HepG2 (cell line): Measurements from ENCODE around the gene FAM118B. TPM values are rescaled to one million over a fixed set of nuclear protein-coding genes. Genes with fewer than 3 reads are reported as not detected.
A peak's percentile ranks its signal among the peaks of the same experiment; 100 is the strongest.

ENCODE experiments used
- ATF2 ChIP-seq: sonication (generic); formaldehyde crosslinking; IDR thresholded peaks from 2 replicates; pipeline ENCODE4 v1.4.0; 2020; ENCODE audit warnings: missing genetic modification reagents
- GFI1 ChIP-seq: sonication (generic); formaldehyde crosslinking; IDR thresholded peaks from 2 replicates; pipeline ENCODE4 v1.5.0; 2020; ENCODE audit warnings: missing genetic modification reagents, mild to moderate bottlenecking, borderline replicate concordance
- JUND ChIP-seq: sonication (generic); formaldehyde crosslinking; IDR thresholded peaks from 2 replicates; pipeline ENCODE4 v1.8.0; 2022; ENCODE audit warnings: mild to moderate bottlenecking, missing genetic modification reagents
- NKX3-1 ChIP-seq: sonication (generic); formaldehyde crosslinking; IDR thresholded peaks from 2 replicates; pipeline ENCODE4 v1.5.0; 2020; ENCODE audit warnings: missing genetic modification reagents
- POLR2AphosphoS2 ChIP-seq: IDR thresholded peaks from 2 replicates; pipeline ENCODE4 v1.6.1; 2011; ENCODE audit warnings: low read depth, low read length, improper control_type of control experiment
- PRPF4 ChIP-seq: fragments of 200-400 bp; formaldehyde crosslinking; IDR thresholded peaks from 2 replicates; pipeline ENCODE4 v1.6.1; 2016; ENCODE audit warnings: low read length, low read depth; ENCODE audit not compliant: poor library complexity, severe bottlenecking
- SNRNP70 ChIP-seq: fragments of 200-400 bp; formaldehyde crosslinking; IDR thresholded peaks from 2 replicates; pipeline ENCODE4 v1.6.1; 2017; ENCODE audit warnings: mild to moderate bottlenecking, low read depth, low read length, moderate library complexity
- TAF1 ChIP-seq: sonication (generic); formaldehyde crosslinking; IDR thresholded peaks from 2 replicates; pipeline ENCODE4 v1.4.0; 2020; ENCODE audit warnings: missing genetic modification reagents
- TMF1 ChIP-seq: sonication (generic); formaldehyde crosslinking; IDR thresholded peaks from 2 replicates; pipeline ENCODE4 v1.8.1; 2022; ENCODE audit warnings: low read depth, missing genetic modification reagents
- ZIK1 ChIP-seq: sonication (generic); formaldehyde crosslinking; IDR thresholded peaks from 2 replicates; pipeline ENCODE4 v1.5.0; 2020; ENCODE audit warnings: mild to moderate bottlenecking, low read depth, missing genetic modification reagents, borderline replicate concordance
- ZNF407 ChIP-seq: sonication (generic); formaldehyde crosslinking; IDR thresholded peaks from one replicate; pipeline ENCODE4 v1.5.1; 2020; ENCODE audit warnings: mild to moderate bottlenecking, missing genetic modification reagents; ENCODE audit errors: not compliant biosample characterization
- ZNF672 ChIP-seq: sonication (generic); formaldehyde crosslinking; IDR thresholded peaks from 2 replicates; pipeline ENCODE4 v1.8.1; 2022; ENCODE audit warnings: missing genetic modification reagents
- polyA plus RNA-seq, 8 experiments: library from polyadenylated mRNA; depleted of rRNA in 3 of 8; stranded (reverse) in 7 of 8; unstranded in 1 of 8; fragments of >200 nt; fragmentation: Illumina TruSeq in 4 of 8; extraction: Trizol in 4 of 8; gene quantifications; 2 replicates each; pipeline versions ENCODE4 v1.2.1 to v1.2.3, GENCODE V29; 2011 to 2016; ENCODE audit warnings: low read depth in 4 of 8, missing spikeins in 1 of 8, mixed read lengths in 1 of 8; ENCODE audit not compliant: insufficient read depth in 1 of 8
- total RNA-seq, 5 experiments: library from RNA; depleted of rRNA; stranded (reverse); fragments of >200 nt; fragmentation: Illumina TruSeq; extraction: Trizol; gene quantifications; 2 replicates each; pipeline ENCODE4 v1.2.3, GENCODE V29; 2016; ENCODE audit warnings: low read depth in 1 of 5
- TF ChIP-seq, protein P1 (sequence below): sonication (generic); formaldehyde crosslinking; IDR thresholded peaks from 2 replicates; pipeline ENCODE4 v1.4.0; 2020; ENCODE audit warnings: missing genetic modification reagents
- TF ChIP-seq, protein P2 (sequence below): sonication (generic); formaldehyde crosslinking; IDR thresholded peaks from 2 replicates; pipeline ENCODE4 v1.5.0; 2020; ENCODE audit warnings: mild to moderate bottlenecking, missing genetic modification reagents
- TF ChIP-seq, protein P3 (sequence below): sonication (generic); formaldehyde crosslinking; IDR thresholded peaks from 2 replicates; pipeline ENCODE4 v1.4.0; 2020; ENCODE audit warnings: missing genetic modification reagents

Gene FAM118B
- total and polyA plus RNA-seq, 2 of the 13 experiments (the other 11 are each of a cell fraction or from before 2014, with no cell fraction given) = 10.2 to 25.7 TPM

DNA sequence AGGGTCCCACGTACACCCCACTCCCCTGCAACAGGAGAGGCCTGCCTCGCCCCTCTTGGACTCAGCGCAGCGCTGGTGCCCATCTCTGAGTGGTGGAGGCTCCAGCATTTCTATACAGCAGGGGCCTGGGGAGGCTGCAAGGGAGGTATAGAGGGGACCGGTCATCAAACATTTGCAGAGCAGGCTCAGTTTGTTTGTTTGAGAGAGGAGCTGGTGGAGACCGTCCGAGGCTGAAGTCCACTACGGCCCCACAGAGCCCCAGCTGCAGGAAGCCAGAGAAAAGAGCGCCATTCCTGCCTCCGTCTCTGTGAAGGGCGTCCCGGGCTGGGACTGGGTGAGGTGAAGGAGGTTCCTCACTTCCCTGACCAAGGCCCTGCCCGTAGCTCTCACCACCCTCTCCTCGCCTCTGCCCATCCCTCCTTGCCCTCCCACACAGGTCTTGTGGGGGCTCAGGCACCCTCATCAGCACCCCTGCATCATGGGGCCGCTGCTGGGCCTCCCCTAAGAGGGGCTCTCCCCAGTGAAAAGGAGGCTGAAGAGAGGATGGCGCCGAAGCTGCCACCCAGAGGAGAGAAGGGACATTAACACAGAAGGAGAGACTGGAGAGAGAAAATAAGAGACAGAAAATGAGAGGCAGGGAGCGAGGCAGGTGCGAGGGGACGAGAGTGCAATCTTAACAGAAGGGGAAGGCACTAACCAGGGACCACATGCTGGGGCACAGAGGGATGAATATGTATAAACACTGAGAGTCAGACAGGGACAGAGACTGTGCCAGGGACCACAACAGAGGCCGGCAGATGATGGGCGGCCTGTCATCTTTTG is 24.7 kb upstream of the FAM118B start (continued):
- TF ChIP-seq ZNF407 (CRISPR knock-in tag) = peak; percentile 46
- TF ChIP-seq, protein P1, sequence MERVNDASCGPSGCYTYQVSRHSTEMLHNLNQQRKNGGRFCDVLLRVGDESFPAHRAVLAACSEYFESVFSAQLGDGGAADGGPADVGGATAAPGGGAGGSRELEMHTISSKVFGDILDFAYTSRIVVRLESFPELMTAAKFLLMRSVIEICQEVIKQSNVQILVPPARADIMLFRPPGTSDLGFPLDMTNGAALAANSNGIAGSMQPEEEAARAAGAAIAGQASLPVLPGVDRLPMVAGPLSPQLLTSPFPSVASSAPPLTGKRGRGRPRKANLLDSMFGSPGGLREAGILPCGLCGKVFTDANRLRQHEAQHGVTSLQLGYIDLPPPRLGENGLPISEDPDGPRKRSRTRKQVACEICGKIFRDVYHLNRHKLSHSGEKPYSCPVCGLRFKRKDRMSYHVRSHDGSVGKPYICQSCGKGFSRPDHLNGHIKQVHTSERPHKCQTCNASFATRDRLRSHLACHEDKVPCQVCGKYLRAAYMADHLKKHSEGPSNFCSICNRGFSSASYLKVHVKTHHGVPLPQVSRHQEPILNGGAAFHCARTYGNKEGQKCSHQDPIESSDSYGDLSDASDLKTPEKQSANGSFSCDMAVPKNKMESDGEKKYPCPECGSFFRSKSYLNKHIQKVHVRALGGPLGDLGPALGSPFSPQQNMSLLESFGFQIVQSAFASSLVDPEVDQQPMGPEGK (CRISPR knock-in tag) = peak; percentile 81
- TF ChIP-seq GFI1 (CRISPR knock-in tag) = no peak; the same call in 1 of the 2 replicates
- TF ChIP-seq, protein P2, sequence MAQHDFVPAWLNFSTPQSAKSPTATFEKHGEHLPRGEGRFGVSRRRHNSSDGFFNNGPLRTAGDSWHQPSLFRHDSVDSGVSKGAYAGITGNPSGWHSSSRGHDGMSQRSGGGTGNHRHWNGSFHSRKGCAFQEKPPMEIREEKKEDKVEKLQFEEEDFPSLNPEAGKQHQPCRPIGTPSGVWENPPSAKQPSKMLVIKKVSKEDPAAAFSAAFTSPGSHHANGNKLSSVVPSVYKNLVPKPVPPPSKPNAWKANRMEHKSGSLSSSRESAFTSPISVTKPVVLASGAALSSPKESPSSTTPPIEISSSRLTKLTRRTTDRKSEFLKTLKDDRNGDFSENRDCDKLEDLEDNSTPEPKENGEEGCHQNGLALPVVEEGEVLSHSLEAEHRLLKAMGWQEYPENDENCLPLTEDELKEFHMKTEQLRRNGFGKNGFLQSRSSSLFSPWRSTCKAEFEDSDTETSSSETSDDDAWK (CRISPR knock-in tag) = no peak
- TF ChIP-seq TMF1 (CRISPR knock-in tag) = 0 out of 2 replicates have a peak, but pooled peaks have one; percentile 30
- TF ChIP-seq, protein P3, sequence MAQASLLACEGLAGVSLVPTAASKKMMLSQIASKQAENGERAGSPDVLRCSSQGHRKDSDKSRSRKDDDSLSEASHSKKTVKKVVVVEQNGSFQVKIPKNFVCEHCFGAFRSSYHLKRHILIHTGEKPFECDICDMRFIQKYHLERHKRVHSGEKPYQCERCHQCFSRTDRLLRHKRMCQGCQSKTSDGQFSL (CRISPR knock-in tag) = no peak
- TF ChIP-seq ZNF672 (CRISPR knock-in tag) = no peak
- no peak for TF ChIP-seq POLR2AphosphoS2
- TF ChIP-seq JUND = no peak
- no peak for TF ChIP-seq SNRNP70
- no peak for TF ChIP-seq PRPF4
- TF ChIP-seq ZIK1 (CRISPR knock-in tag) = 0 out of 2 replicates have a peak, but pooled peaks have one; percentile 41
- TF ChIP-seq TAF1 (CRISPR knock-in tag) = peak; percentile 60; the same call in 1 of the 2 replicates
- no peak; the same call in 1 of the 2 replicates for TF ChIP-seq ATF2 (CRISPR knock-in tag)
- TF ChIP-seq NKX3-1 (CRISPR knock-in tag) = no peak; the same call in 1 of the 2 replicates
